Pancreas (tissue), 10 donors: ENCODE measurements around the gene TANK. TPM values are rescaled to one million over a fixed set of nuclear protein-coding genes. Genes with fewer than 3 reads are reported as not detected.
A peak's percentile ranks its signal among the peaks of the same experiment; 100 is the strongest.

Source experiments
- ATAC-seq, 4 donors: fragments of 200-7000 bp; cut with Tn5 transposase; one replicate each; pipeline versions ENCODE4 v1.8.0 to v1.9.1; 2020; ENCODE audit warnings: mild to moderate bottlenecking in 4 of 4, moderate library complexity in 4 of 4
- DNase-seq, 6 donors: peaks; one replicate each; pipeline ENCODE4 v3.0.0-alpha.2; 2020
- FAIRE-seq: peaks from 2 replicates; lab custom pipeline; 2012; peaks lifted over from hg19 to GRCh38; lab: Jason Lieb, UNC
- H3K27ac ChIP-seq, 4 donors: fragments of 200-600 bp; sonication (generic); 1 replicate in 3 of 4; 2 replicates in 1 of 4; pipeline versions ENCODE4 v1.5.0 to v1.8.0; 2020
- H3K27me3 ChIP-seq, 4 donors: fragments of 200-600 bp; one replicate each; pipeline ENCODE4 v1.8.0; 2021
- H3K36me3 ChIP-seq, 3 donors: fragments of 200-600 bp; sonication (generic) in 1 of 3; one replicate each; pipeline versions ENCODE4 v1.5.0 to v1.8.0; 2020 to 2021
- H3K4me1 ChIP-seq, 3 donors: fragments of 200-600 bp; one replicate each; pipeline ENCODE4 v1.8.0; 2021
- H3K4me3 ChIP-seq, 4 donors: fragments of 200-600 bp; sonication (generic) in 2 of 4; one replicate each; pipeline versions ENCODE4 v1.5.0 to v1.8.0; 2020 to 2021
- H3K9me3 ChIP-seq, 4 donors: fragments of 200-600 bp; one replicate each; pipeline ENCODE4 v1.8.0; 2021
- WGBS, 2 donors: extraction: QIAGEN DNeasy Blood & Tissue Kit; methylation state at CpG; one replicate each; pipeline ENCODE4 v1.1.7; 2013; 5-methylcytosine and 5-hydroxymethylcytosine counted together
- intact Hi-C, 3 donors: fragments of 100-400 bp; cut with DNase I; formaldehyde crosslinking; loops; one replicate each; pipeline versions ENCODE4 v1.11.1 to v1.14.2; 2022
- polyA plus RNA-seq, 2 donors: library from polyadenylated mRNA; stranded (reverse); fragments of 200-250 nt; gene quantifications; one replicate each; pipeline ENCODE4 v1.2.3, GENCODE V29; 2013
- total RNA-seq, 6 donors: library from RNA; stranded (reverse); fragmentation: NEBNext Ultra II Directional in 4 of 6; extraction: Animal tissue kit (Norgen Biotek cat#: 25700) in 4 of 6; gene quantifications; one replicate each; pipeline versions ENCODE4 v1.2.1 to v1.2.4, GENCODE V29; 2021 to 2023
- TF ChIP-seq, protein P1 (sequence below), 4 donors: fragments of 200-600 bp; sonication (generic) in 3 of 4; IDR thresholded peaks; one replicate each; pipeline versions ENCODE4 v1.5.0 to v1.8.0; 2021; ENCODE audit warnings: antibody characterized with exemption in 4 of 4
- donor health status: healthy with polysubstance abuse.
- donor health status: DM: no; HTN: no; CAD: no; lungs with moderate emphysema.
- donor health status: DM: no; HTN: no; CAD: no.
- donor health status: control.
- donor health status: control.
- donor health status: Bipolar disorder and iron deficiency.
- donor health status: DM: yes; HTN: yes; CAD: no.
- donor health status: DM: no; HTN: no; CAD: no.
- donor health status: DM: no; HTN: no; CAD: no.
- donor health status: DM: yes; HTN: yes; CAD: no.

Gene TANK
- total and polyA plus RNA-seq, 8 donors, result 10.9 to 30.3 (median 16.0) TPM

DNA sequence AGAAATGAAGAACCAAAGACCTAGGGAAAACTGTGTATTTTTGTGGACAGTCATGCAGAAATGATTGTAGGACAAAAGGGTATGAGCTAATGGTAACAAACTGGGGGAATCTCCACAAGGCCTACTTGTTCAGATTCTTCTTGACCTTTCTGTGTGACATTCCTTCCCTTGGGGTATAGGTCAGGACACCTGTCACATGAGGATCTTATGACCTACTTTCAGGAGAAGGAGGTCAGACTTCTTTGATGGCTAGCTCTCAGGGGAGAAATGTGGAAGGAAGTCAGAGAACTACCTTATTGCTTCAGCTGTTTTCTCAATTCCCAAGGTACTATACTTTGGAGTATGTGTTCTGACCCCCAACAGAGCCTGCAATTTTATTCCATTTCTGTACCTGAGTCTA lies 40.7 kb upstream of the TANK start:
- TF ChIP-seq, protein P1, sequence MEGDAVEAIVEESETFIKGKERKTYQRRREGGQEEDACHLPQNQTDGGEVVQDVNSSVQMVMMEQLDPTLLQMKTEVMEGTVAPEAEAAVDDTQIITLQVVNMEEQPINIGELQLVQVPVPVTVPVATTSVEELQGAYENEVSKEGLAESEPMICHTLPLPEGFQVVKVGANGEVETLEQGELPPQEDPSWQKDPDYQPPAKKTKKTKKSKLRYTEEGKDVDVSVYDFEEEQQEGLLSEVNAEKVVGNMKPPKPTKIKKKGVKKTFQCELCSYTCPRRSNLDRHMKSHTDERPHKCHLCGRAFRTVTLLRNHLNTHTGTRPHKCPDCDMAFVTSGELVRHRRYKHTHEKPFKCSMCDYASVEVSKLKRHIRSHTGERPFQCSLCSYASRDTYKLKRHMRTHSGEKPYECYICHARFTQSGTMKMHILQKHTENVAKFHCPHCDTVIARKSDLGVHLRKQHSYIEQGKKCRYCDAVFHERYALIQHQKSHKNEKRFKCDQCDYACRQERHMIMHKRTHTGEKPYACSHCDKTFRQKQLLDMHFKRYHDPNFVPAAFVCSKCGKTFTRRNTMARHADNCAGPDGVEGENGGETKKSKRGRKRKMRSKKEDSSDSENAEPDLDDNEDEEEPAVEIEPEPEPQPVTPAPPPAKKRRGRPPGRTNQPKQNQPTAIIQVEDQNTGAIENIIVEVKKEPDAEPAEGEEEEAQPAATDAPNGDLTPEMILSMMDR (IDR thresholded peaks at IDR 0.05), result no peak
- Histone ChIP-seq H3K4me3 (no peak overlapping the region), H3K27ac (no peak overlapping the region), H3K36me3 (no peaks in the 10 kb centered on the region), H3K4me1 (peaks cover 0 to 16% (median 13%) of the 10 kb centered on the region in 3 donors), H3K9me3 (no peaks in the 10 kb centered on the region), H3K27me3 (no peaks in the 10 kb centered on the region)
- ATAC-seq (no peak), DNase-seq (no peak), FAIRE-seq (no peak)
- intact Hi-C loops, result no loop called here

DNA sequence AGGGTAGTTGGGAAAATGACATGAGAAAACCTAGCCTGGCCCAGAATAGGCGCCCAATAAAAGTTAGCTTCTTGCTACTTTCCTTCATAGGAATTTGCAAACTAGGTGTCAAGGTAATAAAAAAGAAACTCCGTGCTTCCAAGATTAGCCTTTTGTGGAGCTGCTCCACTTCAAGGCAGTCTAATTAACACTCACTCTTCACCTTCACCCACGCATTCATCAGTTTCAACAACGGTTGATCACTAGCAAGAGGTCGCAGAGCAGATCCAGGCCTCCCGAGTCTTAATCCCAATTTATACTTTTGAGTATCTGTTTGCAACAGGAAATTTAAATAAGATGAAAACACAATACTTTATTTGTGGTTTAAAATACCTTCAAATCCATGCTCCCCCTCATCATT lies 39.5 kb upstream of the TANK start:
- FAIRE-seq (no peak), ATAC-seq (no peak), DNase-seq (no peak)
- Histone ChIP-seq H3K4me3 (no peak overlapping the region), H3K27me3 (no peaks in the 10 kb centered on the region), H3K27ac (no peak overlapping the region), H3K4me1 (peaks cover 0 to 20% (median 13%) of the 10 kb centered on the region in 3 donors), H3K9me3 (no peaks in the 10 kb centered on the region), H3K36me3 (no peaks in the 10 kb centered on the region)
- TF ChIP-seq, protein P1 (IDR thresholded peaks at IDR 0.05), result no peak
- WGBS, 2 donors, result 86 to 92% methylated on average over 6 of the region's 6 CpGs
- intact Hi-C loops, result no loop called here

DNA sequence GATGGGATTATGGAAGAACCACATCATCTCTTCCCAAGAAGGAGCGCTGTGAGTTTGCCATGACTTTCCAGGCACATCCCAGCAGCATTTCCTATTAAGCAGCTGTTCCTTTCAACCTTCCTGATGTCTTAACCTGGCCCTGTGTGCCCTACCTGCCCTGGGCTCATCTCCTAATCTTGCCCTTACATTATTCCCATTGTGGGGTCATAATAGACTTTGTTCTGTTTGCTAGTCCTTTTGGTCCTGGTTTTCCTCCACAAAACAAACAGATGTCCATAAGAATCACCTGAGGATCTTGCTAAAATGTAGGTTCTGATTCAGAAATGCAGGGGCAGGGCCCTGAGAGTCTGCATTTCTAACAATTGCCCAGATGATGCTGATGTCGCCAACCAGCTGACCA lies 38.6 kb upstream of the TANK start:
- no peak overlapping the region for H3K4me3 ChIP-seq
- WGBS, 2 donors, result 76 to 83% methylated on average over 2 of the region's 2 CpGs
- intact Hi-C loops, result no loop called here
- H3K36me3 ChIP-seq, result no peaks in the 10 kb centered on the region
- ATAC-seq (no peak), FAIRE-seq (no peak), DNase-seq (no peak)
- no peak overlapping the region for H3K27ac ChIP-seq
- H3K4me1 ChIP-seq, result peaks cover 0 to 20% (median 13%) of the 10 kb centered on the region in 3 donors
- no peaks in the 10 kb centered on the region for H3K27me3 ChIP-seq
- TF ChIP-seq, protein P1 (IDR thresholded peaks at IDR 0.05), result no peak
- H3K9me3 ChIP-seq, result no peaks in the 10 kb centered on the region

DNA sequence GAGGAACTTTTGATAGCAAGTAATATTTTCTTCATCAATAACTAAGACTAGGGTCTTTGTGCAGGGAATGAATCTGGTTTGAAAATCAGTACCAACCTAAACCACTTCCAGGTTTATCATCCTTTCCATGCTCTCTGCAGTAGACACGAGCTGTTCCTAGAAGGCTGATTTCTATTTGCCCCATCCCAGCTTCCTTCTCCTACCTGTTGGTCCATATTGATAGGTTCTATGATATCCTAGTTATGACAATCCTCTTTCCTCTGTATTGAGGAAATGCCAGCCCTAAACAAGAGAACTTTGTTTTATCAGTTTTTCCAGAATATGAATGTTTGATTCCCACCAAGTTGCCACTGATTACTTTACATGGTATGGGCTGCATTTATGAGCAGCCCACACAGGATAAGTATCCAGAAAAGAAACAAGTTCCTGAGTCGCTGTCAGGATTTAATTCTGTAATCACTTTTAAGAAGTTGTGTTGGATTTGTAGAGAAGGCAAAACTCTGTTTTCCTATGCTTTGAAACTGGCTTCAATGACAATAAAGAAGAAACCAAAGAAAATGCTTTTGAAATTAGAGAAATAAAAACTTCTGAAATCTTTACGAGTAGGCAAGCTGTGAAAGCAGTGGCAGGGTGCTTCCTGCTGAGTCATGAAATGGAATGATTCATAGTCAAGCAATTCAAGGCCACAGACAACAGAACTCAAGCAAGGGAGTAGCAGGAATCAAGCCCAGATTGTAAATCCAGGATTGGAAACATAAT lies 37.3 kb upstream of the TANK start:
- no peak overlapping the region for H3K4me3 ChIP-seq
- no peaks in the 10 kb centered on the region for H3K9me3 ChIP-seq
- peak overlapping the region in 3 of 4 donors; percentile 25 to 75 (median 58) for H3K27ac ChIP-seq
- peak; percentile 97 to 99 (median 99) for ATAC-seq
- peaks cover 0 to 20% (median 13%) of the 10 kb centered on the region in 3 donors for H3K4me1 ChIP-seq
- no peaks in the 10 kb centered on the region for H3K36me3 ChIP-seq
- peak in 4 of 6 donors; percentile 18 to 64 (median 44) for DNase-seq
- TF ChIP-seq, protein P1 (IDR thresholded peaks at IDR 0.05), result no peak
- intact Hi-C loops, result no loop called here
- no peaks in the 10 kb centered on the region for H3K27me3 ChIP-seq
- peak; percentile 80 for FAIRE-seq
- WGBS, 2 donors, result 38 to 53% methylated on average over 3 of the region's 3 CpGs

DNA sequence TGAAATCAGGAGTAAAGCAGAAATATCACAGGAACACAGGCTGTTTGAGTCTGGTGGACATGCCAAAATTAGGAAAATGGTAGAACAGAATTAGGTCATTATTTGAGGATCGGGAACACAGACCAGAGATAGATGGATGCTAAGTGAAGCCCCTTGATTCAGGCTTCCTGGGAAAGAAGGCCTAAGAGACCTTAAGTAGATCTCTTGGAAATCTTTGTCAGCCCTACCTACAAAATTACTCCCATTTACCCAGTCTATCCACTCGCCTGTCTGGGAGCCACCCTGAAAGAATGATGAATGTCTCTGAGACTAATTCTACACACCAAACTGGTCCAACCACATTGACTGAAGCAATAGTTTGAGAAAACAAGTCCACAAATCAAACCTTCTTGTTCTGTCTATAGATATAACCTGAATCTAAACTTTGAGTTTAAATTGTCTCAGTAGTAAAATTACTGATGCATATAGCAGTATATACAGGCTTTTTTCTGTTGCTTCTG lies 36.6 kb upstream of the TANK start:
- peak; percentile 30 to 71 (median 54) for ATAC-seq
- Histone ChIP-seq H3K4me3 (no peak overlapping the region), H3K36me3 (no peaks in the 10 kb centered on the region), H3K27ac (peak overlapping the region in 2 of 4 donors; percentile 58 to 75), H3K9me3 (no peaks in the 10 kb centered on the region), H3K4me1 (peaks cover 0 to 20% (median 13%) of the 10 kb centered on the region in 3 donors), H3K27me3 (no peaks in the 10 kb centered on the region)
- TF ChIP-seq, protein P1 (IDR thresholded peaks at IDR 0.05), result no peak
- DNase-seq, result no peak
- WGBS, 2 donors, result 62 to 71% methylated on average over 2 of the region's 2 CpGs
- intact Hi-C loops, result no loop called here
- no peak for FAIRE-seq
